ENCODE measurements around the gene SUFU.

The SUFU gene

GRCh38 chr10:102559764-102560163 is 56.0 kb downstream of the SUFU start:
- H3K4me1 ChIP-seq (ENCODE audit: low read length): peaks cover 15% of the 10 kb centered on the region
- TF ChIP-seq, protein P1, sequence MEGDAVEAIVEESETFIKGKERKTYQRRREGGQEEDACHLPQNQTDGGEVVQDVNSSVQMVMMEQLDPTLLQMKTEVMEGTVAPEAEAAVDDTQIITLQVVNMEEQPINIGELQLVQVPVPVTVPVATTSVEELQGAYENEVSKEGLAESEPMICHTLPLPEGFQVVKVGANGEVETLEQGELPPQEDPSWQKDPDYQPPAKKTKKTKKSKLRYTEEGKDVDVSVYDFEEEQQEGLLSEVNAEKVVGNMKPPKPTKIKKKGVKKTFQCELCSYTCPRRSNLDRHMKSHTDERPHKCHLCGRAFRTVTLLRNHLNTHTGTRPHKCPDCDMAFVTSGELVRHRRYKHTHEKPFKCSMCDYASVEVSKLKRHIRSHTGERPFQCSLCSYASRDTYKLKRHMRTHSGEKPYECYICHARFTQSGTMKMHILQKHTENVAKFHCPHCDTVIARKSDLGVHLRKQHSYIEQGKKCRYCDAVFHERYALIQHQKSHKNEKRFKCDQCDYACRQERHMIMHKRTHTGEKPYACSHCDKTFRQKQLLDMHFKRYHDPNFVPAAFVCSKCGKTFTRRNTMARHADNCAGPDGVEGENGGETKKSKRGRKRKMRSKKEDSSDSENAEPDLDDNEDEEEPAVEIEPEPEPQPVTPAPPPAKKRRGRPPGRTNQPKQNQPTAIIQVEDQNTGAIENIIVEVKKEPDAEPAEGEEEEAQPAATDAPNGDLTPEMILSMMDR (IDR thresholded peaks at IDR 0.05; ENCODE audit: low read depth, low read length): no peak
- TF ChIP-seq EZH2phosphoT487 (IDR thresholded peaks at IDR 0.05; ENCODE audit: low read depth): no peak
- no peaks in the 10 kb centered on the region for H3K9me3 ChIP-seq (ENCODE audit: insufficient read depth, low read length)
- no peak overlapping the region for H3K9ac ChIP-seq (ENCODE audit: low read length)
- H3K27me3 ChIP-seq (ENCODE audit: low read depth, low read length): no peaks in the 10 kb centered on the region
- no peak overlapping the region for H3K27ac ChIP-seq (ENCODE audit: low read length)
- H3K79me2 ChIP-seq (ENCODE audit: low read length): no peaks in the 10 kb centered on the region
- no peak overlapping the region for H3K4me2 ChIP-seq (ENCODE audit: low read length)
- H3K4me3 ChIP-seq (ENCODE audit: low read length): no peak overlapping the region
- H2AFZ ChIP-seq (ENCODE audit: low read depth, low read length): no peak overlapping the region
- no peaks in the 10 kb centered on the region for H3K36me3 ChIP-seq (replicated peaks; ENCODE audit: low read depth, low read length)
- no peaks in the 10 kb centered on the region for H4K20me1 ChIP-seq (ENCODE audit: insufficient read depth, low read length)

- no peaks in the 10 kb centered on the region for H3K36me3 ChIP-seq (replicated peaks; ENCODE audit: low read depth, low read length)
- H3K9me3 ChIP-seq (ENCODE audit: insufficient read depth, low read length): no peaks in the 10 kb centered on the region
- H3K4me3 ChIP-seq (ENCODE audit: low read length): no peak overlapping the region
- no peaks in the 10 kb centered on the region for H3K27me3 ChIP-seq (ENCODE audit: low read depth, low read length)
- peak overlapping the region; percentile 45 for H3K4me2 ChIP-seq (ENCODE audit: low read length)
- H3K79me2 ChIP-seq (ENCODE audit: low read length): no peaks in the 10 kb centered on the region
- H3K4me1 ChIP-seq (ENCODE audit: low read length): peaks cover 15% of the 10 kb centered on the region
- H3K27ac ChIP-seq (ENCODE audit: low read length): no peak overlapping the region
- no peaks in the 10 kb centered on the region for H4K20me1 ChIP-seq (ENCODE audit: insufficient read depth, low read length)
- TF ChIP-seq EZH2phosphoT487 (IDR thresholded peaks at IDR 0.05; ENCODE audit: low read depth): no peak
- TF ChIP-seq, protein P1 (IDR thresholded peaks at IDR 0.05; ENCODE audit: low read depth, low read length): no peak
- H2AFZ ChIP-seq (ENCODE audit: low read depth, low read length): no peak overlapping the region
- H3K9ac ChIP-seq (ENCODE audit: low read length): no peak overlapping the region
Measured at GRCh38 chr10:102564209-102564834, 60.5 kb downstream of the SUFU start.

GRCh38 chr10:102565793-102566192 is 62.0 kb downstream of the SUFU start:
- Histone ChIP-seq H3K36me3 (replicated peaks; ENCODE audit: low read depth, low read length) (no peaks in the 10 kb centered on the region), H3K27me3 (ENCODE audit: low read depth, low read length) (no peaks in the 10 kb centered on the region)

DNA sequence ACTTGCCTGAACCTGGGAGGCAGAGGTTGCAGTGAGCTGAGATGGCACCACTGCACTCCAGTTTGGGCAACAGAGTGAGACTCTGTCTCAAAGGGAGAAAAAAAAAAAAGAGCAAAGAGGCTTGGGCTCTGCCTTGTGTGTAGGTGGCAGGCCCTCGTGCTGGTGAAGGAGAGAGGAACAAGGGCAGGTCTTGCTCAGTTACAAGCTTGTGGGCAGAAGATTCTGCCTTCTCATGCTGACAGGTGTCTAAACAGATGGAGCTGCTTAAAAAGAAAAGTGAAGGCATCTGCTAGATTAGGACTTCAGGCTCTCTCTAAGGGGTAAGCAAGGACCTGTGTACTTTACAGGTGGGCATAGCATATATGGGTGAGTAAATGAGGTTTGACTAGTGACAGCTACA is 75.0 kb downstream of the SUFU start:
- TF ChIP-seq, protein P1 (IDR thresholded peaks at IDR 0.05; ENCODE audit: low read depth, low read length): no peak
- TF ChIP-seq EZH2phosphoT487 (IDR thresholded peaks at IDR 0.05; ENCODE audit: low read depth): no peak
- Histone ChIP-seq H2AFZ (ENCODE audit: low read depth, low read length) (no peak overlapping the region), H3K4me2 (ENCODE audit: low read length) (no peak overlapping the region), H3K9ac (ENCODE audit: low read length) (no peak overlapping the region), H3K27ac (ENCODE audit: low read length) (no peak overlapping the region), H3K9me3 (ENCODE audit: insufficient read depth, low read length) (no peaks in the 10 kb centered on the region), H3K36me3 (replicated peaks; ENCODE audit: low read depth, low read length) (no peaks in the 10 kb centered on the region), H3K4me3 (ENCODE audit: low read length) (no peak overlapping the region), H4K20me1 (ENCODE audit: insufficient read depth, low read length) (no peaks in the 10 kb centered on the region), H3K27me3 (ENCODE audit: low read depth, low read length) (no peaks in the 10 kb centered on the region), H3K79me2 (ENCODE audit: low read length) (no peaks in the 10 kb centered on the region), H3K4me1 (ENCODE audit: low read length) (no peaks in the 10 kb centered on the region)

More at GRCh38 chr10:102565793-102566192, 62.0 kb downstream of the SUFU start:
- no peak overlapping the region for H2AFZ ChIP-seq (ENCODE audit: low read depth, low read length)
- peaks cover 11% of the 10 kb centered on the region for H3K4me1 ChIP-seq (ENCODE audit: low read length)
- TF ChIP-seq, protein P1 (IDR thresholded peaks at IDR 0.05; ENCODE audit: low read depth, low read length): no peak
- TF ChIP-seq EZH2phosphoT487 (IDR thresholded peaks at IDR 0.05; ENCODE audit: low read depth): no peak
- no peak overlapping the region for H3K4me2 ChIP-seq (ENCODE audit: low read length)
- no peaks in the 10 kb centered on the region for H3K9me3 ChIP-seq (ENCODE audit: insufficient read depth, low read length)
- no peak overlapping the region for H3K27ac ChIP-seq (ENCODE audit: low read length)
- no peak overlapping the region for H3K4me3 ChIP-seq (ENCODE audit: low read length)
- no peak overlapping the region for H3K9ac ChIP-seq (ENCODE audit: low read length)
- H3K79me2 ChIP-seq (ENCODE audit: low read length): no peaks in the 10 kb centered on the region
- no peaks in the 10 kb centered on the region for H4K20me1 ChIP-seq (ENCODE audit: insufficient read depth, low read length)
